GM18511 (cell line): Measurements from ENCODE around the gene PIGX.

Experiments used
- ATAC-seq: cut with Tn5 transposase; IDR thresholded peaks from one replicate; pipeline ENCODE4 v1.9.1; 2021; ENCODE audit warnings: mild to moderate bottlenecking, moderate library complexity; ENCODE audit not compliant: unreplicated experiment

Gene PIGX

DNA sequence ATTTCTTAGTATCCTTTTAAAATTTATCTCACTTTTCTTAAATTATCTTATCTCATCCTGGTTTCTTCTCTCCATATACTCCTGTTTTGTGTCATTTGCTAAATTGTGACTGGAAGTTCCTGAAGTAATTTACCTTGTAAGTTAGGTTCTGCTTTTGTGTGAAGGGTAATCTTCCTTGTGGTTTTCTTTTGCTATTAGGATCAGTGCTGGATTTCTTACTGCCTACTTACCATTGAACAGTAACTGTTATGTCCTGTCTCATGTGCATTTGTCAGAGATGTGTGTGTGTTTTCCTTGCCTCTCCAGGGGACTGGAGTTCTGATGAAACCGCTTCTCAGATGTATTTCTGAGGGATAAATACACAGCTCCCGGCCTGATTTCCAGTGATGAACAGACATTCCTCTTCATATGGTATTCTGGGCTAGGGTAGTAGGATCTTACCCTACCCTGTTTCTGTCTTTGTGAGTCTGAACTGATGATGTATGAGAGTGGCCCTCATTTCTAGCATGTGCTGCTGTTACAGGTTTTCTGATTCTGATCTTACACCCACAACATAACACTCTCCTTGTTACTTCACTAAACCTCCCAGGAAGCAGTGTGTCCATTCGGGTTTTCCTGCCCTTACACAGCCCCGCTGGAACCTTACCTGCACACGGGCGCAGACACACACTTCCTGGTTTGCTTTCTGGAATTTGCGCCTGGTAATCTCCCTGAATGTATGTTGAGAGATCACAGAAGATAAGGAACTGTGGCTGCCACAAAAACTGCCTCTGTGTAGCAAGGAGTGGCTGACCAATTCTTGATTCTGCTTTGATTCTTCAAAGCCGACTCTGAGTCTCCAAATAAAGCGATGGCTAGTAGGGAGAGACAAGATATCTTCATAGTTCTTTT is 42.2 kb downstream of the PIGX start:
- ATAC-seq, result no peak

- ATAC-seq, result no peak
These were observed 44.6 kb downstream of the PIGX start for GRCh38 chr3:196756732-196757131.

- ATAC-seq, result no peak
These were observed 45.9 kb downstream of the PIGX start for GRCh38 chr3:196757876-196758739.

- ATAC-seq, result no peak
These were observed 51.0 kb downstream of the PIGX start for GRCh38 chr3:196763179-196763578.

DNA sequence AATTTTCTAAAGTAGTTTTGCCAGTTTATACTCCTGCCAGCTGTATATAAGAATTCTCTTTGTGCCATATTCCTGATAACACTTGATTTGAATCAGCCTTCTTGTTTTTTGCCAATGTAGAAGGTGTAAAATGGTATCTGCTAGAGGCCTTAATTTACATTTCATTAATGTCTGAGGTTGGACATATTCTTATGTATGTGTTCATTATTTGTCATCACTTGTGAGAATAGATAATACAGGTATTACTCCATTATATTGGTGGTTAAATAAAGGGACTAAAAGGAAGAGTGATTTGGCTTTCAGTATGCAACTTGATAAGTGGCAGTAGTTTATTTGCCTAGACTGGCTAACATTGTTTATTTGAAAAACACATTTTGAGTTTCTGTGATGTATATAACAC is 53.3 kb downstream of the PIGX start:
- no peak for ATAC-seq

GRCh38 chr3:196771067-196771466 is 58.9 kb downstream of the PIGX start:
- no peak for ATAC-seq

DNA sequence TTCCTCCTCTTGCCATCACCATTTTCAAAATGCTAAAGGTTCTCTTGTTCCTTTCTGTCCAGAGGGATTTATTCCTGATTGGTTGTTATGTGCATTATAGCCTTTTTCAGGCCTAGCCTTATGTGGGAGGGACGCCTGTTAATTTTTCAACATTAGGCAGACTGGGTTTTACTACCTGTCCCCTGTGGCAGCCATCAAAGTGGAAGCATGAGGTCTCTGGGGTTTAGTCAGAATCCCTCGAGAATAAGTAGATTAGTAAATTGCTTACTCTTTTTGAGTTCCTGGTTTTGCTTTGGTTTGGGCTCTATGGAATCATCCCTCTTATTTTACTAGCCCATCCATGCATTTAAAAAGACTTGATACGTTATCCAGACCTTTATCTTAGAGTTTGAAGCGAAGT is 59.9 kb downstream of the PIGX start:
- ATAC-seq, result no peak

- ATAC-seq, result no peak
These were observed 60.7 kb downstream of the PIGX start for GRCh38 chr3:196772897-196773296.

GRCh38 chr3:196774191-196774820 is 62.1 kb downstream of the PIGX start:
- no peak for ATAC-seq

DNA sequence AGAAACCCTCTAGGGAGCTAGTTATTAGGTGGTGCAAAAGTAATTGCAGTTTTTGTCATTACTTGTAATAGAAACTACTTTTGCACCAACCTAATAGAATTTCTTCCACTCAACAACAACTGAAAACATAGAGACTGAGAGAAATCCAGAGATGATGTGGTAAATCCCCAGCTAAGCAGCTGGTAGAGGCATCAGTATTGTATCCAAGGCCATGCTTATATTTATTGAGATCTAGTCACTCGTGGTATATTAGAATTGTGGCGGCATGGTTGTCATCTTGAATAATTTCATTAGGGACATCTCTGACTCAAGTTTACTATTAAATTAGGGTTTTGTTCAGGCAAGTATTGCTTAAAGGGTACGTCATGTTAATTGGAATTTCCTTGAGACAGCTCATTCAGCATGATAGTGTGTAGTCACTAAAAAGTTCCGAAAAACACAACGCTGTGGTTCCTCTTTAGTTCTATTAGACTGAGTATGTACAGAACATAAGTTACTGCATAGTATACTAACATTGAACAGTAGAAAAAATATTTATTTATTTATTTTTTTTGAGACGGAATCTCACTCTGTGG is 62.8 kb downstream of the PIGX start:
- ATAC-seq, result no peak

- no peak for ATAC-seq
These were observed 63.8 kb downstream of the PIGX start for GRCh38 chr3:196775938-196776337.

GRCh38 chr3:196777836-196778235 is 65.7 kb downstream of the PIGX start:
- ATAC-seq, result no peak

GRCh38 chr3:196778755-196779154 is 66.6 kb downstream of the PIGX start:
- ATAC-seq, result no peak

GRCh38 chr3:196782511-196782910 is 70.3 kb downstream of the PIGX start:
- no peak for ATAC-seq
